Keratinocyte (primary cell): ENCODE results near the gene HSDL2.

ENCODE experiments used
- EZH2 ChIP-seq: IDR thresholded peaks from one replicate; pipeline ENCODE4 v1.6.1; 2012; ENCODE audit warnings: inconsistent platforms, mild to moderate bottlenecking, low read length, moderate library complexity
- TF ChIP-seq, protein P1 (sequence below), 3 experiments: IDR thresholded peaks in 1 of 3; conservative IDR thresholded peaks in 1 of 3; optimal IDR thresholded peaks in 1 of 3; 2 replicates in 2 of 3; 3 replicates in 1 of 3; pipeline versions ENCODE3 to v1.5.1; 2011; ENCODE audit warnings: low read length in 3 of 3, mild to moderate bottlenecking in 3 of 3, moderate library complexity in 2 of 3, control low read depth in 1 of 3, inconsistent platforms in 1 of 3; ENCODE audit not compliant: insufficient read depth in 2 of 3; ENCODE audit errors: extremely low read depth in 1 of 3

DNA sequence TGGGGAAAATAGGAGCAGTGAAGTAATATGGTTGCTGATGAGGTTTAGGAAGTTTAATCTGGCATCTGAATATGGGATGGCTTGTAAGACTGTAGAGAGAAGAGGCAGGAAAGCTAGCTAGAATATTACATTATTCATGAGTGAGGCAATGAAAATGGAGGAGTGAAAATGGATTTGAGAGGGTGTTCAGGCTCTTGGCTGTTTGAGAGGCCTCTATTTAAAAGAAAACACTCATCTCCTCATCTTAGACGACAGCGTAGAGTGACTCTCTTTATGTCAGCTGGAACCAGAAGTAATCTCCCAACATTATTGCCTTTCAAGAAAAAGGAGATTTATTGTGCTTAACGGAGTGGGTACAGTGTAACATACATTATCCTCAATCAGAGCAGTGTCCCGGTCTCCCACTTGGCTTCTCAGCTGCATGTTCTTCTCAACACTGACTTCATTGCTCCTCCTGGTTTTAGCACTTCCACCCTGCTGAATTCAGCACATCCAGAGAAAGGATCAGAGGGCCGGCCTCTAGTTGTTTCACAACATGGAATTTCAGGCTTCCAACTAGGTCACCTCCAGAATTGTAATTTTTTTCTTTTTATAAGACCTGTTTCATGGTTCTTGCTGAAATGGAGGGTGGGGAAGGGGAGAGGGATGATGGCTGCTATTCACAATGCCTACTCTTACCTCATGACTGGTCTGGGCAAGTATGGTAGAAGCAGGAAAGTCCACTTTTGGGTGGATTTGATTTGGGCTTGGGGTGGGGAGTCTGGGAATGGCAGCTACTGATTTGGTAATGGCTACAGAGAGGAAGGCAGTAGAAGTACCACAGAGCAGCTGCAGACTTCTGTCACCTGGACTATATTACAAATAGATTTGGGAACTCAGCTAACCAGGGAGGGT is 53.8 kb downstream of the HSDL2 start:
- TF ChIP-seq, protein P1, sequence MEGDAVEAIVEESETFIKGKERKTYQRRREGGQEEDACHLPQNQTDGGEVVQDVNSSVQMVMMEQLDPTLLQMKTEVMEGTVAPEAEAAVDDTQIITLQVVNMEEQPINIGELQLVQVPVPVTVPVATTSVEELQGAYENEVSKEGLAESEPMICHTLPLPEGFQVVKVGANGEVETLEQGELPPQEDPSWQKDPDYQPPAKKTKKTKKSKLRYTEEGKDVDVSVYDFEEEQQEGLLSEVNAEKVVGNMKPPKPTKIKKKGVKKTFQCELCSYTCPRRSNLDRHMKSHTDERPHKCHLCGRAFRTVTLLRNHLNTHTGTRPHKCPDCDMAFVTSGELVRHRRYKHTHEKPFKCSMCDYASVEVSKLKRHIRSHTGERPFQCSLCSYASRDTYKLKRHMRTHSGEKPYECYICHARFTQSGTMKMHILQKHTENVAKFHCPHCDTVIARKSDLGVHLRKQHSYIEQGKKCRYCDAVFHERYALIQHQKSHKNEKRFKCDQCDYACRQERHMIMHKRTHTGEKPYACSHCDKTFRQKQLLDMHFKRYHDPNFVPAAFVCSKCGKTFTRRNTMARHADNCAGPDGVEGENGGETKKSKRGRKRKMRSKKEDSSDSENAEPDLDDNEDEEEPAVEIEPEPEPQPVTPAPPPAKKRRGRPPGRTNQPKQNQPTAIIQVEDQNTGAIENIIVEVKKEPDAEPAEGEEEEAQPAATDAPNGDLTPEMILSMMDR (optimal IDR thresholded peaks at IDR 0.05 in 1 of 3, IDR thresholded peaks at IDR 0.05 in 1 of 3, conservative IDR thresholded peaks at IDR 0.05 in 1 of 3; ENCODE audit: extremely low read depth in 1 of 3, insufficient read depth in 2 of 3, low read length in 3 of 3), result no peak
- no peak for TF ChIP-seq EZH2
